Renal cortical epithelial cell (primary cell): ENCODE measurements around the gene CUEDC2. TPM values are rescaled to one million over a fixed set of nuclear protein-coding genes. Genes with fewer than 3 reads are reported as not detected.
A peak's percentile ranks its signal among the peaks of the same experiment; 100 is the strongest.

Experiments used
- DNase-seq: peaks from one replicate; pipeline ENCODE4 v3.0.0-alpha.2; 2011; ENCODE audit warnings: low read depth
- total RNA-seq: library from RNA; depleted of rRNA; stranded (reverse); fragments of >200 nt; gene quantifications from 2 replicates; pipeline ENCODE4 v1.2.3, GENCODE V29; 2014

Gene CUEDC2
- total RNA-seq, 1 donor from 2014 or later: 49.5 TPM

- DNase-seq: no peak
These were observed 22.6 kb downstream of the CUEDC2 start for GRCh38 chr10:102409604-102410428.

GRCh38 chr10:102408728-102409603 lies 23.4 kb downstream of the CUEDC2 start:
- DNase-seq: no peak

- DNase-seq: no peak
These were observed 24.1 kb downstream of the CUEDC2 start for GRCh38 chr10:102408131-102408727.

GRCh38 chr10:102407425-102408130 lies 24.8 kb downstream of the CUEDC2 start:
- DNase-seq: no peak

GRCh38 chr10:102406815-102407214 lies 25.6 kb downstream of the CUEDC2 start:
- no peak for DNase-seq

- DNase-seq: no peak
These were observed 26.7 kb downstream of the CUEDC2 start for GRCh38 chr10:102405632-102406031.

GRCh38 chr10:102405108-102405571 lies 27.2 kb downstream of the CUEDC2 start:
- DNase-seq: no peak

- DNase-seq: no peak
These were observed 27.8 kb downstream of the CUEDC2 start for GRCh38 chr10:102404361-102405107.

- no peak for DNase-seq
These were observed 29.3 kb downstream of the CUEDC2 start for GRCh38 chr10:102403115-102403514.

GRCh38 chr10:102402512-102402896 lies 29.9 kb downstream of the CUEDC2 start:
- DNase-seq: no peak

GRCh38 chr10:102401735-102402511 lies 30.5 kb downstream of the CUEDC2 start:
- DNase-seq: peak; percentile 70

- no peak for DNase-seq
These were observed 31.1 kb downstream of the CUEDC2 start for GRCh38 chr10:102401342-102401654.

GRCh38 chr10:102400598-102401341 lies 31.6 kb downstream of the CUEDC2 start:
- no peak for DNase-seq

GRCh38 chr10:102400076-102400475 lies 32.3 kb downstream of the CUEDC2 start:
- DNase-seq: no peak

- DNase-seq: peak; percentile 47
These were observed 33.0 kb downstream of the CUEDC2 start for GRCh38 chr10:102399217-102400021.

- DNase-seq: no peak
These were observed 34.0 kb downstream of the CUEDC2 start for GRCh38 chr10:102398172-102399020.
